Ascending aorta (tissue), 2 donors: ENCODE results near the gene CA12. TPM values are rescaled to one million over a fixed set of nuclear protein-coding genes. Genes with fewer than 3 reads are reported as not detected.

Experiments used
- DNase-seq, 2 donors: peaks; one replicate each; pipeline ENCODE4 v3.0.0-alpha.2; 2019; ENCODE audit warnings: low spot score in 2 of 2
- H3K27ac ChIP-seq, 2 donors: fragments of 200-600 bp; sonication (generic); one replicate each; pipeline ENCODE4 v1.5.1; 2016 to 2017; ENCODE audit warnings: mild to moderate bottlenecking in 1 of 2
- H3K27me3 ChIP-seq: fragments of 200-600 bp; sonication (generic); one replicate; pipeline ENCODE4 v1.5.1; 2017
- H3K36me3 ChIP-seq, 2 donors: fragments of 200-600 bp; sonication (generic); one replicate each; pipeline ENCODE4 v1.5.1; 2016
- H3K4me1 ChIP-seq, 2 donors: fragments of 200-600 bp; sonication (generic); one replicate each; pipeline ENCODE4 v1.5.1; 2016 to 2017; ENCODE audit warnings: mild to moderate bottlenecking in 1 of 2
- H3K4me3 ChIP-seq, 2 donors: fragments of 200-600 bp; sonication (generic); one replicate each; pipeline ENCODE4 v1.5.1; 2016 to 2017; ENCODE audit warnings: mild to moderate bottlenecking in 1 of 2
- H3K9me3 ChIP-seq, 2 donors: fragments of 200-600 bp; sonication (generic); one replicate each; pipeline ENCODE4 v1.5.1; 2016
- CTCF ChIP-seq, 3 experiments: fragments of 200-600 bp in 2 of 3; fragments of 450-650 bp in 1 of 3; sonication (generic) in 2 of 3; IDR thresholded peaks; one replicate each; pipeline ENCODE4 v1.5.1; 2016 to 2019; ENCODE audit warnings: antibody characterized with exemption in 3 of 3, mild to moderate bottlenecking in 1 of 3, moderate library complexity in 1 of 3
- intact Hi-C: fragments of 100-400 bp; cut with DNase I; formaldehyde crosslinking; loops from one replicate; pipeline ENCODE4 v1.15.1; 2023
- total RNA-seq: library from RNA; depleted of rRNA; stranded (reverse); fragments of >200 nt; gene quantifications from one replicate; pipeline ENCODE4 v1.1.0, GENCODE V29; 2016

Gene CA12
- total RNA-seq: 10.7 TPM

GRCh38 chr15:63381301-63382204, at the start of gene CA12:
CA12 (minus strand) TSS chr15:63381846; CDS start chr15:63381720, 126 bp downstream.
- Histone ChIP-seq H3K4me3 (peak within 1 kb of the TSS; percentile 61 to 66), H3K27me3 (no peaks in the 10 kb centered on the region), H3K27ac (no peak within 1 kb of the TSS), H3K9me3 (no peaks in the 10 kb centered on the region), H3K4me1 (peaks cover 0 to 8% of the 10 kb centered on the region in 2 donors), H3K36me3 (no peaks in the 10 kb centered on the region)
- no peak for DNase-seq
- no peak for TF ChIP-seq CTCF (IDR thresholded peaks at IDR 0.05)
- intact Hi-C loops: no loop called here

GRCh38 chr15:63430766-63431451, 49.3 kb upstream of the CA12 start:
- H3K27ac ChIP-seq: no peak overlapping the region
- H3K27me3 ChIP-seq: no peaks in the 10 kb centered on the region
- H3K36me3 ChIP-seq: no peaks in the 10 kb centered on the region
- peak in 1 of 2 donors; percentile 18 for DNase-seq
- peaks cover 6 to 9% of the 10 kb centered on the region in 2 donors for H3K9me3 ChIP-seq
- no peaks in the 10 kb centered on the region for H3K4me1 ChIP-seq
- intact Hi-C loops: no loop called here
- no peak overlapping the region for H3K4me3 ChIP-seq
- TF ChIP-seq CTCF (IDR thresholded peaks at IDR 0.05): no peak

GRCh38 chr15:63426552-63426951, 44.9 kb upstream of the CA12 start:
- Histone ChIP-seq H3K9me3 (peaks cover 7 to 12% of the 10 kb centered on the region in 2 donors), H3K4me3 (no peak overlapping the region), H3K4me1 (no peaks in the 10 kb centered on the region), H3K27ac (no peak overlapping the region), H3K36me3 (no peaks in the 10 kb centered on the region), H3K27me3 (no peaks in the 10 kb centered on the region)
- DNase-seq: no peak
- intact Hi-C loops: no loop called here
- TF ChIP-seq CTCF (IDR thresholded peaks at IDR 0.05): no peak

GRCh38 chr15:63425426-63425985, 43.9 kb upstream of the CA12 start:
- no peaks in the 10 kb centered on the region for H3K27me3 ChIP-seq
- no peak for TF ChIP-seq CTCF (IDR thresholded peaks at IDR 0.05)
- no peak for DNase-seq
- intact Hi-C loops: no loop called here
- H3K27ac ChIP-seq: no peak overlapping the region
- peaks cover 7 to 12% of the 10 kb centered on the region in 2 donors for H3K9me3 ChIP-seq
- no peaks in the 10 kb centered on the region for H3K36me3 ChIP-seq
- no peaks in the 10 kb centered on the region for H3K4me1 ChIP-seq
- H3K4me3 ChIP-seq: no peak overlapping the region

- Histone ChIP-seq H3K9me3 (peaks cover 7 to 12% of the 10 kb centered on the region in 2 donors), H3K4me1 (no peaks in the 10 kb centered on the region), H3K36me3 (no peaks in the 10 kb centered on the region), H3K4me3 (no peak overlapping the region), H3K27me3 (no peaks in the 10 kb centered on the region), H3K27ac (no peak overlapping the region)
- no peak for DNase-seq
- intact Hi-C loops: no loop called here
- TF ChIP-seq CTCF (IDR thresholded peaks at IDR 0.05): no peak
These were observed 41.4 kb upstream of the CA12 start for GRCh38 chr15:63422891-63423590.
